Stimulated activated CD4-positive, alpha-beta T cell treated with anti-CD3 and anti-CD28 coated beads, Interleukin-4, amount 100 ng/mL, for 48 hours (primary cell): ENCODE measurements around the gene VEPH1.

Source experiments
- DNase-seq, 2 donors: peaks; one replicate each; pipeline ENCODE4 v3.0.0-alpha.2; 2020; ENCODE audit warnings: low read depth in 2 of 2

Gene VEPH1

DNA sequence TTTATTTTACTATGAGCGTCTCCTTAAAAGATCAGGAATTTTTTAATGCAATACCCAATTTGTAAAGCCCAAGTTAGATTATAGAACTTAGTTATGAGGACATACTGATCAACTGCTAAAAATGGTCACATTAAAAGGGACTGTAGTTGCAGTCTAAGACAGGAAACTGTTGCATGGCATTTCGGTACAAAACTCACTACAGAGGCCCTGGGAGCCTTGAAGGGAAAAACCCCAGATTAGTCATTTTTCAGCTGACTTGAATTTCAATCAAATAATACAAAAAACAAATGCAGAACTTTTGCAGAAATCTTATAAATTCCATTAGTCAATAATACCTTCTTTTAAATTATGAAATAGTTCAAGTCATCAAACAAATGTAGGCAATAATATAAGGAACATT is 73.5 kb downstream of the VEPH1 start:
- no peak for DNase-seq

DNA sequence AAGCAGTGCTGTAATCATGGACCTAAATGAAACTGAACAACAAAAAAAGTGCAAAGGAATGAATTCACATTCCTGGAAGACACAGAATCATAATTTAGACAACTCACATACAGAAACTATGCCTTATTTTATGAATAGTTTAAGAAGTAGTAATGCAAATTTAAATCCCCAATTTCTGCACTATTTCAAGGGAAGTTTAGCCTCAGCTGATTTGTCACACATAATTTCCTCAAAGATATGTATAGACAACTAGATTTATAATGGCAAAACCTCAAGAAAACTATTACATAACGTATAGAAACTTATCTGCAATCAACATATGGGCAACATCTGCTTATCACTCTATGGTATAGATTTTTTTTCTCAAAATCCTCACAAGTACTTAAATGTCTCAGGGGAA is 74.4 kb downstream of the VEPH1 start:
- DNase-seq: no peak

DNA sequence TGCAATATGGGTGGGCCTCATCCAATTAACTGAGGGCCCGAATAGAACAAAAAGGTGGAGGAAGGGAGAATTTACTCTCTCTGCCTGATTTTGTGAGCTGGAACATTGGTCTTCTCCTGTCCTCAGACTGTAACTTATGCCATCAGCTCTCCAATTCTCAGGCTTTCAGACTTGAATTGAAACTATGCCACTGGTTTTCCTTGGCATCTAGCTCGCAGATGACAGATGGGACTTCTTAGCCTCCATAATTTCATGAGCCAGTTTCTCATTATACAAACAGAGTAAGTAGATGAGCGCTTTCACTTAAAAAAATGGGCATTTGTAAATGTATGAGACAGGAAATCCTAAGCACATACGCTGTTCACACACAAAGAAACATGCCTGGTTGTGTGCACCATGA is 75.3 kb downstream of the VEPH1 start:
- DNase-seq: no peak

DNA sequence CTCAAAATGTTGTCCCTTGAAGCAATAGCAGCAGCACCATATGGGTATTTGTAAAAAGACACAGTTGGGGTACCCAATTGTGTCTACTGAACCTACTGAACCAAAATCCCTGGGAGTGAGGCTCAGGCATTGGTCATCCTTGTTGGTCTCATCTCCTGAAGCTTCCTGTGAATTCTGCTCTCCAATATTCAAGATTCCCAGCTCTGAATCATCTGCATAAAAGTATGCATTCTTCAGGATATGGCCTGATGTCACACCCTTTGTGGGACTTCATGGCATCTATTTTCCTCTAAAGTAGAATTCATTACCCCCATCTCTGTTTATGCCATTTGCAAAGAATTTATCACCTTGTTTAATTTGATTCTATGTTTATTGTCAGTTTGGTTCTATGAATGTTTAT is 79.9 kb downstream of the VEPH1 start:
- no peak for DNase-seq

DNA sequence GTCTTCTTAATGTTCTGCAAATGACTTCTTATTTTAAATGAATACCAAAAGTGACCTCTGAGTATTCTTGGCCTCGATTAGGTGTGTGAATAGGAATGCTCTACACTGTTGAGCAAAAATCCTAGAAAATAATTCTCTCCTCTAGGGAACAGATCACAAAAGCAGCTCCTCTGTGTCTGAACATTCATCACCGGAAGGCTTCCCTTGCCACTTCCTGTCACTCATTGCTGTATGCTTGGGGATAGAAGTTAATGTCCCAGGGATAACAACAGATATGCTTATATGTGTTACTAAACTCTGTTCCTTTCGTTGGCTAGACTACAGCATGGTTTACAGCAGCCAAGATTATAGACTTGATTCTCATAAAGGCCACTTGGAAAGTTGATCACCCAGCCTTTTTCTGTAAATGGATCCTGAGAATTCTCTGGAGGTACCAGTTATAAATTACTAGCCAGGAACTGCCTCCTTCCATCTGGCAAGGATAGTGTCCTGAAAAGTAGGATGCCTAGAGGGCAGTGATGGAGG is 82.5 kb downstream of the VEPH1 start:
- DNase-seq: no peak

DNA sequence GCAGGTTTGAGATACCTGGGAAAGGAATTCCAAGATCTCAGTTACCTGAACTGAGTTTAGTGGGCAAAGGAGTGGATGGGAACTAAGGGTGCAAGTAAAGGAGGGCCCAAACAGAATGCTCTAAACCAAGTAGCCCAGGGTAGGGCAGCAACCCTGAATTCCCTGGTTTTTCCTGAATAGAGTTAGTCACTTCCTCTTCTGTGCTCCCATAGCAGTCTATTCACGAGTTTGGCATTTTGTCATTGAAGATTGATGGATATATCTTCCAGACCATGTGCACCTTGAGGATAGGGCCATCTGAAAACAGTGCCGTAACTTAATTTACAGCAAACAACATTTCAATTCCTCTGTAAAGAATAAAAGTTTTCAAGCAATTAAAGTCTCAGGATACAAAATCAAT is 85.1 kb downstream of the VEPH1 start:
- no peak for DNase-seq

DNA sequence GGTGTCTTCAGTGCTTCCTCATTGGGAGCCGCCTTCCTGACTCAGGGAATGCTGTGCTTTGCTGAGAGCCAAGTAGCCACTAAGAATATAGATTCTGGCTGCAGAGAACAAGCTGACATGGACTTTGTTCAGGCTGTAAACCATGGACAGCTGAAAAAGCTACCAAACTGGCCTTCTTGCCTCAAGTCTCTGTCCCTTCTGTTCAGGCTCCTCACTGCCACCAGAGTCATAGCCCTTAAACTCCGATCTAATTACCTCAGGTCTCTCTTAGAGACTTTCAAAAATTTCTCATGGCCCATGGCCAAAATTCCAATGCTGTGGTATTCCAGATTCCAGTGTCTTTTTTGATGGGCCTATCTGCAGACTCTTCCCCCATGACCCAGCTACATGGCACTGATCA is 86.0 kb downstream of the VEPH1 start:
- DNase-seq: no peak

DNA sequence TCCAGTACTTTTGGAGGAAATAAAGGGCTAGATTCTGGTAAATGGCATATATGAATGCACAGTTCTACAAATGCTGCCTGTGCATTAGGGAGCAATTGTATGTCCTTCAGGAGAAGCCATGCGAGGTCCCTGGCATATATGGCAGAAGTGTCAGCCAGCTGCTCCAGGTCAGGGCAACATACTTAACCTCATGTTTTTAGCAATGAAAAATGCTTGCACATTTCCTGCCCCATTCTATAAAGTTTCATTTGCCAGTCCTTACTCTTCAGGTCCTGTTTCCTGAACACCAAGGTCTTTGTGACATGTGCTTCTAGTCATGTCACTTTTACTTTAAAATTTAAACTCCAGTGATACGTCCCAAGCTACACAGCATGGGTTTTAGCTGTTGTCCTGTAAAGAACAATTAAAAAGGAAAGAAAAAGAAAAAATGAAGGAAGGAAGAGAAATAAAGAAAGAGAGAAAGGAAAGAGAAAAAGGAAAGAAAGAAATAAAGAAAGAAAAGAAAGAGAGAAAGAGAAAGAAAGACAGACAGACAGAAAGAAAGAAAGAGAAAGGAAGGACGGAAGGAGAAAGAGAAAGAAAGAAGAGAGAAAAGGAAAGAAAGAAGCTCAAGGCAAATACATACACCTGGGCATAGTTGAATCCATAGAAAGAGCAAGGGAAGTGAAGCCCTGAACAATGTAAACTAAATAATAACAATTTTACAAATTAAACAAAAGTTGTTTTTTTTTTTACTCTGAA is 86.7 kb downstream of the VEPH1 start:
- no peak for DNase-seq

DNA sequence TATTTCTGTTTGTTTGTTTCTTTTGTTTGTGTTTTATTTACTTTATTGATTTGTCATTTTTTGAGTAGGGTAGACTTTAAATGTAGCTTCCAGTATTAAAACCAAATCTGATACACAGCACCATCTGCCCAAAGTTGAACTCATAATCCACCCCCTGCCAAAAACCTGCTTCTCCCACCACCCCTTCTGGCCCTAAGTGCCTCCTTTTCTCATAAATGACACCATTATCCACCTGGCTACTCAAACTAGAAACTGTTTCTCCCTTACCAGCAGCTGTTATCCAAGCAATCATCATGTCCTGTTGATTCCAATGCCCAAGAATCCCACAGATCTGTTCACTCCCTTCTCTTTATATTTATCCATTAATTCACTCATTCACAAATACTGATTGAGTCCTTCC is 88.4 kb downstream of the VEPH1 start:
- no peak for DNase-seq

DNA sequence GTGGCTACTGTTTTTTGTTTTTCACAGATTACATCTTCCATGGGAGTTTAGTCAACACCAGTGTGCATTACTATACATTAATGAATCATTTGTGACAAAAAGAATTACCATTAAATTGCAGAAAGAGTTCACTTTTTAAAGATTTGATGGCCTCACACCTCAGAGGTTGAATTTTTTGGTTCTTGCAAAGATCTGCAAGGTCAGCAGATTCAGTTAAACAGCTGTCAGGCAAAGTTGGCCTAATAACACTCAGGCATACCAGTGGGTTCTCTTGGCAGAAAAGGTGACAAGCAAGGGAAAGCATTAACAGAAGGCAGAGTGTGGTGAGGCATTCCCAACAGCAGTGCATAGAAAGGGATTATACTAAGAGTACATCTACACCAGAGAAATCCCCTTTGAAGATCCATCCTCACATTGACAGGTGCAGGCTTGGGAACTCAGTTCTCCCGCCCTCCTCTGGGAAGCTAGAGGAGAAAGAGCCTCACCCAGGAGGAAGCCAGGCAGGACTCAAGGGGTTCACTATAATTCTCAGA is 90.8 kb downstream of the VEPH1 start:
- no peak for DNase-seq

DNA sequence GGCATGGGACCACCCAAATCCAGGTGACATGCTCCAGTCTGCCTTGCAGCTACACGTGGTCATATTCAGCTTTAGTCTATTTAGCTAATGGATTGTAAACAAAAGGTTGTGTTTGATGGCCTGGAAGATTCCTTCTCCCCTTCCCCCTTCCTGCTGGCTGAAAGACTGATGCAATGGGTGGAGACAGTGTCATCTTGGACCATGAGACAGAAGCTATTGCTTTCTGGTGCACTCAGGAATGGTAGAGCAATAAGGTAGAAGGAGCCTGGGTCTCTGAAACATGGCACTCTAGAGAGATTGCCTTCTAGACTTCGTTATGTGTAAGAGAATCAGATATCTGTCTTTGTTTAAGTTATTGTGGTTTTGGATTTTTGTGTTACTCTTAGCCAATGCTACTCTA is 92.3 kb downstream of the VEPH1 start:
- DNase-seq: no peak

DNA sequence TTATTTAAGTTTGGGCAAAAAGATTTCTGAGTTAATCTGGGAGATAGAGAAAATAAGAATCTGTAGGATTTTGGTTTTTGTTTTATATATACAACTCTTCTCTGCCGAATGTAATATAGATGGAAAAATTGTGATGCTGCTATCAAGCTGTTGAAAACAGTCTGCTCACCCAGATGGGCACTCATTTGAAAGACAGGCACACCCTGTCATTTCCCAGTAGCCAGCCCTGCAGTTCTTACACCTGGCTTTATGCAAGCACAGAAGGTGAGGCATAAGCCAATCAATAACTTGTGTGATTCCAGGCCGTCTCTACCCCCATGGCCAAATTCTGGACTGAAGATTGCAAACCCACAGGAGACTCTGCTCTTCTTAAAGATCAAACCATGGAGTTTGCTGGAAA is 93.7 kb downstream of the VEPH1 start:
- DNase-seq: no peak

DNA sequence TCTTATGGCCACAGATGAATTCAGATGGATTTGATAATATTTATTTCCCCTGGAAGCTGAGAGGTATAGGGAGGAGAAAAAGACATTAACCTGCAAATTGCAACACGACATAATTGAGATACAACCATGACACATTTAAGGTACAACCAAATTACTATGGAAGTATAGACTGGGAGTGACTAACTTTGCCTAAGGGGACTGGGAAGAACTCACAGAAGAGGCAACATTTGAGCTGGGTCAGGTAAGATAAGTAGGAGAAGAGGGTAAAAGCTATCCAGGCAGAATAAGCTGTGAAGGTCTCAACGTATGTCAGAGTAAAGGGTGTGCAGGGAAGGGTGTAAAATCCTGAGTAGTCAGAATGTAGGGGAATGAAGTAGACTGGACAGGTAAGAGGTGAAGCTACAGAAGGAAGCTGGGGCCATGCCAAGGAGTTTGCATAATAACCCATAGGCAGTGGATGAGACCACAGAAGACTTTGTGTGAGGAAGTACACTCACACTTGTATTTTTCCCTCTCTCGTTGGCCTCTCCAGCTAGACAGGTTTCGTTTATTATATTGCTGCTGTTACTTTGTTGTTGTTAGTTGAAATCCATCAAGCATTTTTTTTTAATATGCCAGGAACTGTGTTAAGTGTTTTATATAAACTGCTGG is 94.6 kb downstream of the VEPH1 start:
- no peak for DNase-seq

DNA sequence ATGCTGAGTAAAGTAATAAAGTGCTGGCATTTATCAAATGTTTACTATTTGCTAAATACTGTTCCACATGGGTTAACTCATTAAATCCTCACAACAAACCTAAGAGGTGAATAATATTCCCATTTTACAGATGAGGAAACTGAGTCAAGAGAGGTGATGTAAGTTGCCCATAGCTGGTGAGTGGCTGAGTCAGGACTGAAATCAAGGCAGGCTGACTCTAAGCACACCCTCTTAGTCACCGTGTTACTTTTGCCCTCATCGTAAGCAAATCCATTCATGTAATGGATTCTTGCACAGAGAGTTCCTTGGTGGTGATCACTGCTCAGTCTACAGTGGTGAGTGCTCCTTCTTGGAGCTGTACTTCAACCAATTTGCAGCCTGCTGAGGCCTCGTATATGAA is 95.4 kb downstream of the VEPH1 start:
- no peak for DNase-seq

DNA sequence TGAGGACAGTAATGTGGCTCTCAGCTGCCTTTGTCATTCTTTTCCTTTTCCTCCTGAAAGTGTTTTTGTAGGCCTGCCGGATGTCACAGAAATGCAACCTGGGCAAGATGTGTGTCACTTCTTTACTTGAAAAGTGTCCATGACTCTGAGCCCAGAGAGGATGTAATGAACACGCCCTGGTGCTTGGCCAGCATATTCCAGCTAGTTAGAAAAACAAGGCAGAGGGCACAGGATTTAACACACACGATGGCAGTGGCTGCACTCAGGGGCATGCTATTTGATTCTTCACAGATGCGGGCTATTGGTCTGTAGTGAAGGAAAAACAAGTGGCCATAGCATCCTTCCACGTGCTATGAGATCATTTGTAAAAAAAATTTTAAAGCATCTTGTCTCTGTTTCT is 96.8 kb downstream of the VEPH1 start:
- no peak for DNase-seq

DNA sequence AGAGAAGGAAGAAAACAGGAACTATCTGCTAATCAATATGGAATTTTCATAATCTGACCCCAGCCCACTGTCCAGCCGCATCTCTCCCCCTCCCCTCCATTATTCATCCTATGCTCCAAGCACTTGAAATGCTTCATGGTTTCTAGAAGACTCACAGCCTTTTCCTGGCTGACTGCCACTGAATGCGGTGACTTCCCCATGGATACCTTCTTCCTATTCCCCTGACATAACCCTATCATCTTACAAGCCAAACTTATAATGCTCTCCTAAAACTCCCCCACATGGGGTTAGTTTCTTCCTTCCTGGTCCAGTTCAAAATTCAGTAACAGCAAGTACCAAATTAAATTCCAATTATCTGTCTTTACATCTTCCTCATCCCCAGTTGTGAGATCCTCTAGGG is 97.8 kb downstream of the VEPH1 start:
- no peak for DNase-seq

DNA sequence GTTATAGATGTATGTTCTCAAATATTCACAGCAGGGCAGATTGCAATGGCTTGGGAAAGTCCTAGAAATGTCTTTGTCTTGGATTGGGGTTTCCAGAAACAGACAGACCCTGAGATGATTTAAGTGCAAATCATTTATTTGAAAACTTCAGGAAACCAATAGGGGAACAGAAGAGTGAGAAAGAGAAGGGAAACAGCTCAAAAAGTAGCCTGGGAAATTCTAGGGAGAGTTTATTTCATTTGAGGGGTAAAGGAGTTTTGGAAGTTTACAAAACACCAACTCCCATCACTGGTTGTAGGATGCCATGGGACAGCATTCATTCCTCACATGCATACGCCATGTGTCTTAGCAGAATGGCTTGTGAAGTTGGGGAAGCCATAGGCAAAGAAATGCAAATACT is 98.8 kb downstream of the VEPH1 start:
- no peak for DNase-seq

DNA sequence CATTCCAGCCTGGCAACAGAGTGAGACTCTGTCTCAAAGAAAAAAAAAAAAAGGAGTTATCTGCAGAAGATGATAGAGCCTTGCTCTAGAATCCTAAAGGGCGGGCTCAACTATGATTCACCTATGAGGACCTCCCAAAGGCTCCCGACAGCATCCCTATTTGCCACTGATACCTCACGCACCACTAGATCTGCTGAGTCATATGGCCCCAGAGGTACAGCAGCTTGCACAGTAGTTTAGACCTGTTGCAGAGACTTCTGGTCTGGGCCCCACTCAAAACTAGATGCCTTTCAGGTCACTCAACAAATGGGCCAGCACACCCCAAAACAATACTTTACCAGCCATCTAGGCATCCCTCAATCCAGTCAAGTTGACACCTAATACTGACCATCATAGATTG is 104.6 kb downstream of the VEPH1 start:
- DNase-seq: no peak

DNA sequence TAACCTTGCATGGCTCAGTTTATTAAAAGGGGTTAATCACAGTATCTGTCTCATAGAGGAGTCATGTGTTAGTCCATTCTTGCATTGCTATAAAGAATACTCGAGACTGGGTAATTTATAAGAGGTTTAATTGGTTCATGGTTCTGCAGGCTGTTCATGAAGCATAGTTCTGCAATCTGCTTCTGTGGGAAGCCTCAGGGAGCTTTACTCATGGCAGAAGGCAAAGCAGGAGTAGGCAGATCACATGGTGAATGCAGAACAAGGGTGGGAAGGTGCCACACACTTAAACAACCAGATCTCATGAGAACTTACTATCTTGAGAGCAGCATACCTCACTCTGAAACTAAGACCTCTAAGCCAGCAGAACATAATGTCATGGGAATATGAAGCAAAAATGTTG is 108.8 kb downstream of the VEPH1 start:
- DNase-seq: no peak

DNA sequence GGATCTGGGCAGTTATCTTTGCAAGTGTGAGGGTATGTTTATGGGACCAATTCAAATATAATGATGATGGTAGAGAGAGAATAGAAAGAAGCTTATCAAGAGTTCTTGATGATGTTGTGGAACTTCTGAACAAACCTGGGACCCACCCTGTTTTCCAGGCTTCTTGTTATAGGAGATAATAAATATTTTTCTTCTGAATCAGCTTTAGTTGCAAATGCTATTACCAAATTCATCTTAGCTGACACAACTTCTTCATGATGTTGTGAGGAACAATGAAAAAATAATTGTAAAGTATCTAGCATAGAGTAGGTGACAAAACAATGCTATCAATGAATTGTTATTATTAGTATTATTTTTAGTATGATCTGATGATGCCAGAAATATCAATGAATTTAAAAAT is 110.1 kb downstream of the VEPH1 start:
- DNase-seq: no peak

DNA sequence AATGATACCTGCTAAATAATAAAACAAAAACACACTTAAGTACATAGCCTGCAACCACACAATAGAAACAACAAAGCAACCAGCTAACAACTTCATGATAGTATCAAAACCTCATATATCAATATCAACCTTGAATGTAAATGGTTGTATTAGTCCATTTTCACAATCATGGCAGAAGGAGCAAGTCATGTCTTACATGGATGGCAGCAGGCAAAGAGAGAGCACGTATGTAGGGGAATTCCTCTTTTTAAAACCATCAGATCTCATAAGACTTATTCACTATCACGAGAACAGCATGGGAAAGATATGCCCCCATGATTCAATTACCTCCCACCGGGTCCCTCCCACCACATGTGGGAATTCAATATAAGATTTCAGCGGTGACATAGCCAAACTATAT is 111.1 kb downstream of the VEPH1 start:
- no peak for DNase-seq

DNA sequence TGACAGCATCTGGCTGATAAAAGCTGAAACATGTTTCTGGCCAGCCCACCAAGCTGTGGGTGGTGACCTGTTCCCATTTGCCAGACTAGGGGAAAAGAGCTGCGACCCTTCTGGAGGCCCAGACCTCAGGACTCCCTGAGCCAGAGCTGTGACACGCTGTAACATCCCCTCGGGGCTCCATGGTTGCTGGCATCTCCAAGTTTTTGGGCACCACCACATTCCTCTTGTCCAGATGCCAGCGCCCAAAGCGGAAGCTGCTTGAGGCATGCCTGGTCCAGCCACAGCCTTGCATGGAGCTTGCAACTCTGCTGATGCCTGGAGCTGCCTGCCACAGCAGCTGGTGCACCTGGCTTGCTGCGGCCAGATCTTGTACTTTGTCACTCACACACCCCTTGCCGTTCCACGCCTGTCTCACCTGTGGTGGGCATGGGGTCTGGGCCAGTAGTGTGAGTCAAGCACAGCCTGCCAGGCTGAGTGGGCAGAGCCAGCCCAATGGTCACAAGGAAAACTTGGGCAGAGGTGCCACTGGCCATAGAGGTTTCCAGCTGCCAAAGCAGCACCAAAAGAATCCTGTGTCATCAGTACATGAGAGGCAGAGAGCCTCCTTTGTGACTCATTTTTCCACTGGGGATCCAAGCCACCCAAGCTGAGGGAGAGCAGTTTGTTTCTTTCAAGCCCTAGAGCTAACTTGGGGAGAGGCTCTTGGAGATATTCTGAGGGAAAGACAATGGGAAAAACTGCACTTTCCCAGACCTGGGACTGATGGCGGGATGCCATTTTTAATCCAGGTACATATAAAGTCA is 112.3 kb downstream of the VEPH1 start:
- no peak for DNase-seq

DNA sequence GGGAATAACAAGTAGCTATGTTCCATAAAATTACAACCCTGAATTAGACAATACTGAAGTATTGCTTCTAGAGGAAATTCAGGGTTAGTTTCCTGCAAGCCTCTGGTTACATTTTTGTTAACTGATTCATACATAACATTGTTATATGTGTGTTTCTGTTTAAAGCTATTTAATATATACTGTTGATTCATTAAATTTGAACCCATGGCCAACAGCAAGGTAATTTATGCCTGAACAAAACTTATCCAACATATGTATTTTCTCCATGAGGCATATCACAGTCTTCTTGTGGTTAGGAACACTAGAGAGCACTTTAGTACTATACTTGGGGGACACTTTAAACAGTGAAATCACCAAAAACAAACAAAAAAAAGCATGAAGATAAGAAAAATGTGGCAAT is 114.2 kb downstream of the VEPH1 start:
- DNase-seq: no peak
